IPS-20b (cell line): ENCODE results near the gene CNPY4.

Experiments
- H3K27ac ChIP-seq: one replicate; pipeline ENCODE4 v1.5.1; 2013; ENCODE audit warnings: low read length
- H3K27me3 ChIP-seq: 2 replicates; pipeline ENCODE4 v1.6.1; 2013; ENCODE audit warnings: mild to moderate bottlenecking, low read length, inconsistent platforms; ENCODE audit not compliant: insufficient read depth
- H3K36me3 ChIP-seq: 2 replicates; pipeline ENCODE4 v1.6.1; 2013; ENCODE audit warnings: low read depth, mild to moderate bottlenecking, inconsistent platforms, low read length, moderate library complexity; ENCODE audit not compliant: insufficient read depth
- H3K4me1 ChIP-seq: 2 replicates; pipeline ENCODE4 v1.6.1; 2013; ENCODE audit warnings: mild to moderate bottlenecking, control low read depth, inconsistent platforms, low read length, moderate library complexity; ENCODE audit not compliant: insufficient read depth
- H3K4me3 ChIP-seq: 2 replicates; pipeline ENCODE4 v1.5.1; 2013; ENCODE audit warnings: mild to moderate bottlenecking, low read length, inconsistent platforms
- H3K9ac ChIP-seq: 2 replicates; pipeline ENCODE4 v1.6.1; 2013; ENCODE audit warnings: low read depth, mild to moderate bottlenecking, inconsistent platforms, low read length, moderate library complexity
- H3K9me3 ChIP-seq: 2 replicates; pipeline ENCODE4 v1.6.1; 2013; ENCODE audit warnings: mild to moderate bottlenecking, low read depth, low read length, inconsistent platforms; ENCODE audit not compliant: insufficient read depth

Gene CNPY4

GRCh38 chr7:100093925-100094486, 25.4 kb upstream of the CNPY4 start:
- H3K27ac ChIP-seq: no peak overlapping the region
- no peaks in the 10 kb centered on the region; the same call in 1 of the 2 replicates for H3K4me1 ChIP-seq
- no peak overlapping the region for H3K4me3 ChIP-seq
- H3K9me3 ChIP-seq: no peaks in the 10 kb centered on the region
- H3K27me3 ChIP-seq: no peaks in the 10 kb centered on the region
- no peak overlapping the region for H3K9ac ChIP-seq
- H3K36me3 ChIP-seq: peaks cover 88% of the 10 kb centered on the region

- no peak overlapping the region for H3K4me3 ChIP-seq
- no peak overlapping the region for H3K27ac ChIP-seq
- no peaks in the 10 kb centered on the region for H3K27me3 ChIP-seq
- peaks cover 100% of the 10 kb centered on the region for H3K36me3 ChIP-seq
- no peak overlapping the region for H3K9ac ChIP-seq
- no peaks in the 10 kb centered on the region for H3K4me1 ChIP-seq
- H3K9me3 ChIP-seq: no peaks in the 10 kb centered on the region
Measured at GRCh38 chr7:100095289-100095688, 24.1 kb upstream of the CNPY4 start.

GRCh38 chr7:100095704-100096103, 23.7 kb upstream of the CNPY4 start:
- H3K9ac ChIP-seq: no peak overlapping the region
- no peak overlapping the region for H3K4me3 ChIP-seq
- H3K36me3 ChIP-seq: peaks cover 96% of the 10 kb centered on the region
- no peaks in the 10 kb centered on the region for H3K9me3 ChIP-seq
- H3K4me1 ChIP-seq: no peaks in the 10 kb centered on the region
- H3K27ac ChIP-seq: no peak overlapping the region
- no peaks in the 10 kb centered on the region for H3K27me3 ChIP-seq

- Histone ChIP-seq H3K36me3 (peaks cover 72% of the 10 kb centered on the region), H3K9me3 (no peaks in the 10 kb centered on the region), H3K27ac (no peak overlapping the region), H3K4me3 (peak overlapping the region; percentile 96; the same call in 1 of the 2 replicates), H3K27me3 (no peaks in the 10 kb centered on the region), H3K9ac (peak overlapping the region; percentile 100; the same call in 1 of the 2 replicates), H3K4me1 (0 out of 2 replicates have a peak, but pooled peaks cover 2% of the 10 kb centered on the region)
Measured at GRCh38 chr7:100098913-100099312, 20.5 kb upstream of the CNPY4 start.

GRCh38 chr7:100099452-100099851, 20.0 kb upstream of the CNPY4 start:
- Histone ChIP-seq H3K9me3 (no peaks in the 10 kb centered on the region), H3K27ac (peak overlapping the region; percentile 100), H3K4me1 (0 out of 2 replicates have a peak, but pooled peaks cover 2% of the 10 kb centered on the region), H3K36me3 (peaks cover 71% of the 10 kb centered on the region), H3K27me3 (no peaks in the 10 kb centered on the region), H3K9ac (peak overlapping the region; percentile 100), H3K4me3 (peak overlapping the region; percentile 96)

- H3K4me1 ChIP-seq: 0 out of 2 replicates have a peak, but pooled peaks cover 2% of the 10 kb centered on the region
- peak overlapping the region; percentile 96 for H3K4me3 ChIP-seq
- H3K9ac ChIP-seq: peak overlapping the region; percentile 100
- H3K27ac ChIP-seq: peak overlapping the region; percentile 100
- H3K9me3 ChIP-seq: no peaks in the 10 kb centered on the region
- no peaks in the 10 kb centered on the region for H3K27me3 ChIP-seq
- H3K36me3 ChIP-seq: peaks cover 69% of the 10 kb centered on the region
Measured at GRCh38 chr7:100100420-100101015, 18.9 kb upstream of the CNPY4 start.

- Histone ChIP-seq H3K9ac (peak within 1 kb of the TSS; percentile 100), H3K27me3 (no peaks in the 10 kb centered on the region), H3K4me3 (peak within 1 kb of the TSS; percentile 96), H3K4me1 (0 out of 2 replicates have a peak, but pooled peaks cover 2% of the 10 kb centered on the region), H3K9me3 (no peaks in the 10 kb centered on the region), H3K27ac (peak within 1 kb of the TSS; percentile 100), H3K36me3 (peaks cover 69% of the 10 kb centered on the region)
Measured at GRCh38 chr7:100101016-100101862, 18.2 kb upstream of the CNPY4 start, which contains the start of the genes AP4M1 and MCM7. AP4M1 (plus strand) TSS chr7:100101643; CDS start chr7:100101715, 72 bp downstream. MCM7 (minus strand) TSS chr7:100101397; CDS start chr7:100101294, 103 bp downstream.

- H3K4me1 ChIP-seq: 0 out of 2 replicates have a peak, but pooled peaks cover 2% of the 10 kb centered on the region
- H3K36me3 ChIP-seq: peaks cover 66% of the 10 kb centered on the region
- peak overlapping the region; percentile 96; the same call in 1 of the 2 replicates for H3K4me3 ChIP-seq
- H3K27ac ChIP-seq: no peak overlapping the region
- peak overlapping the region; percentile 100; the same call in 1 of the 2 replicates for H3K9ac ChIP-seq
- no peaks in the 10 kb centered on the region for H3K9me3 ChIP-seq
- no peaks in the 10 kb centered on the region for H3K27me3 ChIP-seq
Measured at GRCh38 chr7:100102950-100103840, 16.2 kb upstream of the CNPY4 start.

GRCh38 chr7:100105534-100105933, 13.9 kb upstream of the CNPY4 start:
- no peaks in the 10 kb centered on the region for H3K27me3 ChIP-seq
- no peak overlapping the region for H3K9ac ChIP-seq
- 0 out of 2 replicates have a peak, but pooled peaks cover 2% of the 10 kb centered on the region for H3K4me1 ChIP-seq
- no peak overlapping the region for H3K27ac ChIP-seq
- no peak overlapping the region for H3K4me3 ChIP-seq
- H3K36me3 ChIP-seq: peaks cover 68% of the 10 kb centered on the region
- no peaks in the 10 kb centered on the region for H3K9me3 ChIP-seq

GRCh38 chr7:100106633-100107032, 12.8 kb upstream of the CNPY4 start:
- peaks cover 79% of the 10 kb centered on the region for H3K36me3 ChIP-seq

More at GRCh38 chr7:100106633-100107032, 12.8 kb upstream of the CNPY4 start:
- Histone ChIP-seq H3K27ac (no peak overlapping the region), H3K9me3 (no peaks in the 10 kb centered on the region), H3K27me3 (no peaks in the 10 kb centered on the region), H3K4me3 (no peak overlapping the region), H3K9ac (no peak overlapping the region), H3K4me1 (0 out of 2 replicates have a peak, but pooled peaks cover 2% of the 10 kb centered on the region)
